GM20431 (cell line): ENCODE results near the gene LIPH.
"Not testable (repeated sequence)": the region's sequence is repeated elsewhere in the genome, so short reads cannot be mapped to it uniquely, and the experiment has no call there.

Source experiments
- in situ Hi-C: fragments of 300-500 bp; cut with MseI, MboI; formaldehyde crosslinking; loops from one replicate; pipeline ENCODE4 v1.15.0; 2020; ENCODE audit warnings: low sequenced_read_pairs; ENCODE audit not compliant: unreplicated experiment

LIPH gene

GRCh38 chr3:185498503-185499396 is 53.6 kb downstream of the LIPH start, which contains the start of gene TMEM41A:
Gene TMEM41A, minus strand, starts transcription at chr3:185499035. Its CDS starts 74 bp downstream, at chr3:185498961.
- in situ Hi-C loops, result no loop called here

GRCh38 chr3:185490241-185490640 is 62.1 kb downstream of the LIPH start:
- in situ Hi-C loops, result no loop called here

DNA sequence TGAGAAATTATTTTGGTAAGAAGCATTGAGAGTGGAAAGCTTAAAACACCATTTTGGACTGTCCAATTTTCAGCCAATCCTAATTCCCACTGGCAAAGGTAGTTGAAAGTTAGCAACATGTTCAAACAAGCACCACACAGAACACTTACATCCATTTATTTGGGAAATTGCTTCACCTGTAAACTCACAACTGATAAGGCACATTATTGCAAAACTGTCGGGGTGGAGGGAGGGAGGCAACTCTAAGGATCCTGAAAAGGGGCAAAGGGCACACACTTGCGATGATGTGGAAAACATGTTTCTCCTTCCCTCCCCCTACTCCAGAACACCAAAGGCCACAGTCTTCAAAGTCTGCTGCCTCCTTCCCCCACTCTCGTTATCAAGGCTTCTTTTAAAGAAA is 62.9 kb downstream of the LIPH start:
- in situ Hi-C loops, result no loop called here

- in situ Hi-C loops, result no loop called here
These were observed 63.9 kb downstream of the LIPH start for GRCh38 chr3:185488465-185488864.

GRCh38 chr3:185486394-185486793 is 66.0 kb downstream of the LIPH start:
- in situ Hi-C loops, result no loop called here

GRCh38 chr3:185484296-185484695 is 68.1 kb downstream of the LIPH start:
- in situ Hi-C loops, result no loop called here

DNA sequence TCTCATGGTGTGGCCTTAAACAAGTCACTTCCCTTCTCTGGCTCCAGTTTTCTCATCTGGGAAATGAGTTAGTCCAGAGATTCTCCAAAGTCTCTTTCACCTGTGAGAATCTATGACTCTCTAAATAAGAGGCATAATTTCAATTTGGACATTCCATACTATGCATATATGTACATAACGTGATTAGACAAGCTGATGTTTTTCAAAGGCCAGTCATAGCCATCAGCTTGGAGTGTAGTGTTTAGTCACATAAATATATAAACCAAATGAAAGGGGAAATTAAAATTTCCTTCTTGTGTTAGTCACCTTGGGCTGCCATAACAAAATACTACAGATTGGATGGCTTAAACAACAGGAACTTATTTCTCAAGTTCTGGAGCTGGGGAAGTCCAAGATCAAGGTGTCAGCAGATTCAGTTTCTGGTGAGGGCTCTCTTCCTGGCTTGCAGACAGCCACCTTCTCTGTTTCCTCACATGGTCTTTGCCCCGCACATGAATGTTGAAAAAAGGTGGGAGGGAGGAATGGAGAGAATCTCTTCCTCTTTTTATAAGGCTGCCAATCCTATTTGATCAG is 72.9 kb downstream of the LIPH start:
- in situ Hi-C loops, result no loop called here

DNA sequence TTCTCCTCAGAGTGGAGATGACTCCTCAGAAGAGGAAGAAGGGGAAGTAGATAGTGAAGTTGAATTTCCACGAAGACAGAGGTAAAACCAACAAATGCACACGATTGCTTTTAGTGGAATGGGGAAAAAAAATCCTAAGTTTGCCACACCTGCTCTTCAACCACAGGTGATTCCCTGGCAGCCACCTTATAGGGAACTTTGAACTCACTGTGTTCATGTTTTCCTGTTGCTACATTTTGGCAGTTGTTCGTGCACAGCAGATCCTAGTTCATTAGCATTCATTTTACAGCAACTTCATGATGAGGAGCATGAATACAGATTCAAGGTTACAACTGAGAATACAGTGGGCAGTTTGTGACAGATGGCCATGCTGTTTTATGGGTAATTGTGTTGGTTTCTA is 75.1 kb downstream of the LIPH start:
- in situ Hi-C loops, result no loop called here

DNA sequence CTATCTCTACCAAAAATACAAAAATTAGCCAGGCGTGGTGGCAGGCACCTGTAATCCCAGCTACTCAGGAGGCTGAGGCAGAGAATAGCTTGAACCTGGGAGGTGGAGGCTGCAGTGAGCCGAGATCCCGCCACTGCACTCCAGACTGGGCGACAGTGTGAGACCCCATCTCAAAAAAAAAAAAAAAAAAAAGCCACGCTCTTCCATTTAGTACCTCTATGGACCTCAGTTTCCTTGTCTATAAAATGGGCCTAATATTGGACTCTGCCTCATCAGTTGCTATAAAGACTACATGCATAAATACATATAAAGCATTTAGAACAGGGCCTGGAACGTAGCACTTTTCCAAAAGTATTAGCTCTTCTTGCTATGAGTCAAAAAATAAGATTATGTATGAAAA is 77.5 kb downstream of the LIPH start:
- in situ Hi-C loops, result not testable (repeated sequence)

DNA sequence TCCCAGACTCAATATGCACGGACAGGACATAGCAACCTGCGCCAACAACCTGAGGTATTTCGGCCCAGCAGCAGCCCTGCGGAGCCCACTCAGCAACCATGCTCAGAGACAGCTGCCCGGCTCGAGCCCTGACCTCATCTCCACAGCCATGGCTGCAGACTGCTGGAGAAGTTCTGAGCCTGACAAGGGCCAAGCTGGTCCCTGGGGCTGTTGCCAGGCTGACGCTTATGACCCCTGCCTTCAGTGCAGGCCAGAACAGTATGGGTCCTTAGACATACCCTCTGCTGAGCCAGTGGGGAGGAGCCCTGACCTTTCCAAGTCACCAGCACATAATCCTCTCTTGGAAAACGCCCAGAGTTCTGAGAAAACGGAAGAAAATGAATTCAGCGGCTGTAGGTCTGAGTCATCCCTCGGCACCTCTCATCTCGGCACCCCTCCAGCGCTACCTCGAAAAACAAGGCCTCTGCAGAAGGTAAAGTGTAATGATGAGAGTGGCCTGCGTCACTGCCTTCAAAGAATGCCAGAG is 79.0 kb downstream of the LIPH start:
- in situ Hi-C loops, result no loop called here

- in situ Hi-C loops, result no loop called here
These were observed 82.1 kb downstream of the LIPH start for GRCh38 chr3:185470323-185470722.

GRCh38 chr3:185469542-185469941 is 82.8 kb downstream of the LIPH start:
- in situ Hi-C loops, result no loop called here

DNA sequence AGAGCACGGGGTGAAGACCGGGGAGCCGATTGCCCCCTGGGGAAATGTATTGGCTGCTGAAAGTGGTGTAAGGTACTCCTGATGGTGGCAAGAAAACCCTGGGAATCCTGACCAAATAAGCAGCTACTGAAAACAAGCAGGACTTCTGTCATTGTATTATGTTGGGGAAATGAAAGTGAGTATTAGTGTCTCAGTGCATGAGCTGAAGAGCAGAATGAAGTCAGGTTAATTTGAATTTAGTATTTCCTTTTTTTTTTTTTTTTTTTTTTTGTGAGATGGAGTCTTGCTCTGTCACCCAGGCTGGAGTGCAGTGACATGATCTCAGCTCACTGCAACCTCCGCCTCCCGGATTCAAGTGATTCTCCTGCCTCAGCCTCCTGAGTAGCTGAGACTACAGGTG is 86.3 kb downstream of the LIPH start:
- in situ Hi-C loops, result not testable (repeated sequence)

- in situ Hi-C loops, result no loop called here
These were observed 86.9 kb downstream of the LIPH start for GRCh38 chr3:185465471-185465870.

DNA sequence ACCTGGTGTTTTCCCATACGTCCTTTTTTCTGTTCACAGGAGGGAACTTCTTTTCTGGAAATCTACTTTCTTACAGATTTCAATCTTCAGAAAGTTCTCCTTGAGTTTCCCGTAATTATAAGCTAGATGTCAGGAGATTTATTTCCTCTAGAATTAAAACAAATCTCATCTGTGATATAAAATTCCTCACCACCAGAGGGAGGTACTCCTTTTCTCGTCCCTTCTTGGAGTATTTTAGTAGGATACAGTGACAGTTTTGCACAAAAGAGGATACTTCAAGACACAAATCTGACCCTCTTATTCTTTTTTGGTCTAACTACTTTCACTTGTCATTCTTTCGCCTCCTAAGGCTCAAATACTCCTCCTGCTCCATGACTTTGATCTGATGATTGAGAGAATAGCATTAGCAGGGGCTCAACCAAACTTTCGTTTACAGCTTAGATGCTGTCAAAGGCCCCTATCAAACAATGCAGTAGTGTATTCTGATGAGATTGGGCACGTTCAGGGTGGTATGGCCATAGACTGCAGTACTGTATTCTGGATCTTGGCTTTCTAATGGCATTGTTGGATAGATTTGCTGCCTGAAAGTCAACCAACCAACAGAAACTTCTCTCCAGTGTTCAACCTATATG is 91.6 kb downstream of the LIPH start:
- in situ Hi-C loops, result no loop called here

DNA sequence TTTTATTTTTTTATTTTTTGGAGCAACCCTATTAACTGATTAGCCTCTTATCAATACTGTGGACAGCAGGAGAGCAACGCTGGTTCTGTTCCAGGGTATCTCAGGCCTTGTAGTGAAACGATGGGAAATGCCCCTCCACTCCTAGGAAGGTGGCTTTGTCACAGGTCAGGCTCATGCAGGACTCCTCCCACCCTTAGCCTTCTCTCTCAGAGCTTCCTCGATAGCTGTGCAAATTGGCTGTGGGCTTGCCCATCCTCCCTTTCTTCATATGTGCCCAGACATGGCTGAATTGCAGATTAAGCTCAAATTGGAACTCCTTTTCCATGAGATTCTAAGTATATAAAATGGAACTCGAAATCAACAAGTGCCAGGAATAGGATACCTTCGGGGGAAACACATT is 92.1 kb downstream of the LIPH start:
- in situ Hi-C loops, result no loop called here

- in situ Hi-C loops, result no loop called here
These were observed 95.0 kb downstream of the LIPH start for GRCh38 chr3:185457376-185457775.
